Measurements from ENCODE around the gene SLC2A11. TPM values are rescaled to one million over a fixed set of nuclear protein-coding genes. Genes with fewer than 3 reads are reported as not detected.
"Not testable (repeated sequence)": the region's sequence is repeated elsewhere in the genome, so short reads cannot be mapped to it uniquely, and the experiment has no call there.

SLC2A11 gene
- total RNA-seq, 1 donor from 2014 or later: 22.4 TPM

GRCh38 chr22:23858484-23858815 is 775 bp downstream of the SLC2A11 start:
- Histone ChIP-seq H3K36me3 (ENCODE audit: control insufficient read depth, insufficient read depth, low read length) (no peaks in the 10 kb centered on the region), H3K4me3 (ENCODE audit: low read depth, low read length) (peak overlapping the region; percentile 65), H3K27me3 (ENCODE audit: control insufficient read depth, insufficient read depth, low read length) (no peaks in the 10 kb centered on the region)
- DNase-seq (ENCODE audit: low read depth): no peak
- TF ChIP-seq CTCF (IDR thresholded peaks at IDR 0.05; ENCODE audit: insufficient read depth, low read length, poor library complexity, severe bottlenecking): no peak

GRCh38 chr22:23859201-23859600 is 1.5 kb downstream of the SLC2A11 start:
- Histone ChIP-seq H3K4me3 (ENCODE audit: low read depth, low read length) (no peak overlapping the region), H3K27me3 (ENCODE audit: control insufficient read depth, insufficient read depth, low read length) (no peaks in the 10 kb centered on the region), H3K36me3 (ENCODE audit: control insufficient read depth, insufficient read depth, low read length) (peaks cover 2% of the 10 kb centered on the region)
- TF ChIP-seq CTCF (IDR thresholded peaks at IDR 0.05; ENCODE audit: insufficient read depth, low read length, poor library complexity, severe bottlenecking): no peak
- DNase-seq (ENCODE audit: low read depth): no peak

- DNase-seq (ENCODE audit: low read depth); H3K36me3 ChIP-seq (ENCODE audit: control insufficient read depth, insufficient read depth, low read length); H3K4me3 ChIP-seq (ENCODE audit: low read depth, low read length); H3K27me3 ChIP-seq (ENCODE audit: control insufficient read depth, insufficient read depth, low read length): not testable (repeated sequence)
Measured at GRCh38 chr22:23860187-23860586, 2.5 kb downstream of the SLC2A11 start.

- DNase-seq (ENCODE audit: low read depth): no peak
- peaks cover 3% of the 10 kb centered on the region for H3K36me3 ChIP-seq (ENCODE audit: control insufficient read depth, insufficient read depth, low read length)
- TF ChIP-seq CTCF (IDR thresholded peaks at IDR 0.05; ENCODE audit: insufficient read depth, low read length, poor library complexity, severe bottlenecking): peak; percentile 63
- H3K27me3 ChIP-seq (ENCODE audit: control insufficient read depth, insufficient read depth, low read length): no peaks in the 10 kb centered on the region
- H3K4me3 ChIP-seq (ENCODE audit: low read depth, low read length): no peak overlapping the region
Measured at GRCh38 chr22:23862103-23862502, 4.4 kb downstream of the SLC2A11 start.

GRCh38 chr22:23864499-23865154 is 7.0 kb downstream of the SLC2A11 start:
- not testable (repeated sequence) for H3K4me3 ChIP-seq (ENCODE audit: low read depth, low read length); DNase-seq (ENCODE audit: low read depth); H3K27me3 ChIP-seq (ENCODE audit: control insufficient read depth, insufficient read depth, low read length); H3K36me3 ChIP-seq (ENCODE audit: control insufficient read depth, insufficient read depth, low read length)

- Histone ChIP-seq H3K4me3 (ENCODE audit: low read depth, low read length) (no peak overlapping the region), H3K27me3 (ENCODE audit: control insufficient read depth, insufficient read depth, low read length) (no peaks in the 10 kb centered on the region), H3K36me3 (ENCODE audit: control insufficient read depth, insufficient read depth, low read length) (peaks cover 3% of the 10 kb centered on the region)
- no peak for TF ChIP-seq CTCF (IDR thresholded peaks at IDR 0.05; ENCODE audit: insufficient read depth, low read length, poor library complexity, severe bottlenecking)
- no peak for DNase-seq (ENCODE audit: low read depth)
Measured at GRCh38 chr22:23868580-23868979, 10.9 kb downstream of the SLC2A11 start.

- TF ChIP-seq CTCF (IDR thresholded peaks at IDR 0.05; ENCODE audit: insufficient read depth, low read length, poor library complexity, severe bottlenecking): no peak
- H3K27me3 ChIP-seq (ENCODE audit: control insufficient read depth, insufficient read depth, low read length): no peaks in the 10 kb centered on the region
- no peak for DNase-seq (ENCODE audit: low read depth)
- H3K36me3 ChIP-seq (ENCODE audit: control insufficient read depth, insufficient read depth, low read length): no peaks in the 10 kb centered on the region
- H3K4me3 ChIP-seq (ENCODE audit: low read depth, low read length): no peak overlapping the region
Measured at GRCh38 chr22:23874871-23875270, 17.2 kb downstream of the SLC2A11 start.

All from kidney epithelial cell (primary cell).